ENCODE measurements around the gene AZGP1. TPM values are rescaled to one million over a fixed set of nuclear protein-coding genes. Genes with fewer than 3 reads are reported as not detected.

Gene AZGP1
- total and polyA plus RNA-seq, 2 of the 13 experiments (the other 11 are each of a cell fraction or from before 2014, with no cell fraction given), result 93.8 to 229 TPM

- H3K36me3 ChIP-seq (replicated peaks in 1 of 2; ENCODE audit: control insufficient read depth in 1 of 2, insufficient read depth in 2 of 2, low read length in 2 of 2), result no peaks in the 10 kb centered on the region
- no peak for FAIRE-seq
- CTCF ChIA-PET (ENCODE audit: low intra/inter-chr PET ratio, low total read pairs), result no interaction called here
These were observed 48.3 kb downstream of the AZGP1 start for GRCh38 chr7:99927536-99927935.

More at GRCh38 chr7:99927536-99927935, 48.3 kb downstream of the AZGP1 start:
- Histone ChIP-seq H3K9me3 (ENCODE audit: low read length) (no peaks in the 10 kb centered on the region), H3K4me2 (ENCODE audit: low read depth, low read length) (no peak overlapping the region), H3K9ac (ENCODE audit: insufficient read depth, low read depth, low read length) (no peak overlapping the region), H3K27ac (ENCODE audit: extremely low read length, insufficient read depth, low read length) (no peak overlapping the region), H3K79me2 (ENCODE audit: insufficient read depth, low read length) (no peaks in the 10 kb centered on the region), H4K20me1 (ENCODE audit: insufficient read depth, low read length) (no peaks in the 10 kb centered on the region), H3K27me3 (ENCODE audit: control insufficient read depth in 1 of 2, insufficient read depth in 2 of 2, low read length in 2 of 2) (no peaks in the 10 kb centered on the region), H3K4me3 (replicated peaks in 1 of 3; ENCODE audit: insufficient read depth in 1 of 3, low read depth in 2 of 3, low read length in 3 of 3) (no peak overlapping the region), H2AFZ (ENCODE audit: low read length) (no peak overlapping the region), H3K4me1 (ENCODE audit: insufficient read depth, low read length) (peaks cover 43% of the 10 kb centered on the region)
- TF ChIP-seq FOXC1 (CRISPR knock-in tag; IDR thresholded peaks at IDR 0.05; ENCODE audit: borderline replicate concordance), result no peak
- TF ChIP-seq ZNF251 (CRISPR knock-in tag; IDR thresholded peaks at IDR 0.05), result no peak
- TF ChIP-seq MAZ (IDR thresholded peaks at IDR 0.05; ENCODE audit: borderline replicate concordance, low read depth, low read length), result no peak
- no peak for TF ChIP-seq MAZ (CRISPR knock-in tag; IDR thresholded peaks at IDR 0.05; ENCODE audit: low read depth)
- no peak for TF ChIP-seq ZNF101 (CRISPR knock-in tag; IDR thresholded peaks at IDR 0.05; ENCODE audit: borderline replicate concordance, low read depth)
- no peak for TF ChIP-seq E2F5 (CRISPR knock-in tag; conservative IDR thresholded peaks at IDR 0.05)
- no peak for TF ChIP-seq ZNF629 (CRISPR knock-in tag; conservative IDR thresholded peaks at IDR 0.05)
- no peak for TF ChIP-seq MXD3 (CRISPR knock-in tag; IDR thresholded peaks at IDR 0.05)
- no peak for TF ChIP-seq HNF1B (CRISPR knock-in tag; IDR thresholded peaks at IDR 0.05)
- no peak for TF ChIP-seq ZNF224 (CRISPR knock-in tag; IDR thresholded peaks at IDR 0.05)
- TF ChIP-seq SMAD9 (CRISPR knock-in tag; IDR thresholded peaks at IDR 0.05), result no peak
- no peak for TF ChIP-seq NFAT5 (CRISPR knock-in tag; IDR thresholded peaks at IDR 0.05)
- no peak for TF ChIP-seq KDM4B (CRISPR knock-in tag; IDR thresholded peaks at IDR 0.05)
- 23% methylated on average over 5 of the region's 5 CpGs for WGBS (ENCODE audit: low lambda C conversion rate)
- intact Hi-C loops (cut with micrococcal nuclease; ENCODE audit: unreplicated experiment), result no loop called here
- no peak for ATAC-seq
- in situ Hi-C loops (cut with HindIII; ENCODE audit: extremely low pct_ligation_motif_present, low pct_unique_long_range_greater_than_20kb), result no loop called here
- no peak for DNase-seq (ENCODE audit: low spot score)
- no TSS peak for BruUV-seq (replicated peaks)
- POLR2A ChIA-PET, result interaction anchor here (1.3 to 3.1 kb wide), 2 partner anchors 8 to 49 kb away, joined by 3 to 50 read pairs; partner anchors contain the start of genes AZGP1 and TRIM4

Measured in HepG2 (cell line).